Measurements from ENCODE around the gene NCOA1. TPM values are rescaled to one million over a fixed set of nuclear protein-coding genes. Genes with fewer than 3 reads are reported as not detected.
A peak's percentile ranks its signal among the peaks of the same experiment; 100 is the strongest.

NCOA1 gene
- total and polyA plus RNA-seq, 10 of the 15 experiments (the other 5 are each of a cell fraction or from before 2014, with no cell fraction given) = 1.8 to 35.6 (median 6.1) TPM

DNA sequence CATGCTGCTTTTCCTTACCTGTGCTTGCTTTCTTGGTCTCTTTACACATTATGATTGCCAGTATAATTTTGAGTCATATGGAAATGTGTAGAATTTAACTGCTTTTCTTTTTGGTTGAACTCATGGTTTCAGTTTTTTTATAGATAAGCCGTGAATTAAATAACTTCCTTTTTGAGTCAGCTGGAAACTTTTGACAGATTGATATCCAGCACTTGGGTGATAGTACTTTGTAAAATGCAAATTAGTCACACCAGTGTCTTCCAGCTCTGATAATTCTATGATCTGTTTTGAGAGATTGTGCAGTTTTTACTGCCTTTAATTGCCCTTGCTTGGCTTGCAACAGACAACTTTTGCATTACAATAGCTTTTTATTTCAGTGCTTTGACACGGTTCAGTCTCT, 86.4 kb downstream of the NCOA1 start (continued):
- TF ChIP-seq SUZ12 (IDR thresholded peaks at IDR 0.05; ENCODE audit: unreplicated experiment) = no peak
- no peak for TF ChIP-seq SIN3A (IDR thresholded peaks at IDR 0.05; ENCODE audit: low read depth, low read length)
- no peak for TF ChIP-seq RAD21 (IDR thresholded peaks at IDR 0.05; ENCODE audit: insufficient read depth, low read depth, low read length)
- TF ChIP-seq, protein P1, sequence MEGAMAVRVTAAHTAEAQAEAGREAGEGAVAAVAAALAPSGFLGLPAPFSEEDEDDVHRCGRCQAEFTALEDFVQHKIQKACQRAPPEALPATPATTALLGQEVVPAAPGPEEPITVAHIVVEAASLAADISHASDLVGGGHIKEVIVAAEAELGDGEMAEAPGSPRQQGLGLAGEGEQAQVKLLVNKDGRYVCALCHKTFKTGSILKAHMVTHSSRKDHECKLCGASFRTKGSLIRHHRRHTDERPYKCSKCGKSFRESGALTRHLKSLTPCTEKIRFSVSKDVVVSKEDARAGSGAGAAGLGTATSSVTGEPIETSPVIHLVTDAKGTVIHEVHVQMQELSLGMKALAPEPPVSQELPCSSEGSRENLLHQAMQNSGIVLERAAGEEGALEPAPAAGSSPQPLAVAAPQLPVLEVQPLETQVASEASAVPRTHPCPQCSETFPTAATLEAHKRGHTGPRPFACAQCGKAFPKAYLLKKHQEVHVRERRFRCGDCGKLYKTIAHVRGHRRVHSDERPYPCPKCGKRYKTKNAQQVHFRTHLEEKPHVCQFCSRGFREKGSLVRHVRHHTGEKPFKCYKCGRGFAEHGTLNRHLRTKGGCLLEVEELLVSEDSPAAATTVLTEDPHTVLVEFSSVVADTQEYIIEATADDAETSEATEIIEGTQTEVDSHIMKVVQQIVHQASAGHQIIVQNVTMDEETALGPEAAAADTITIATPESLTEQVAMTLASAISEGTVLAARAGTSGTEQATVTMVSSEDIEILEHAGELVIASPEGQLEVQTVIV (IDR thresholded peaks at IDR 0.05; ENCODE audit: borderline replicate concordance, partially characterized antibody) = no peak
- no peak for TF ChIP-seq ZZZ3 (IDR thresholded peaks at IDR 0.05; ENCODE audit: control insufficient read depth, insufficient read length, low read depth)
- peak; percentile 89 for TF ChIP-seq ZNF24 (IDR thresholded peaks at IDR 0.05)
- TF ChIP-seq, protein P2, sequence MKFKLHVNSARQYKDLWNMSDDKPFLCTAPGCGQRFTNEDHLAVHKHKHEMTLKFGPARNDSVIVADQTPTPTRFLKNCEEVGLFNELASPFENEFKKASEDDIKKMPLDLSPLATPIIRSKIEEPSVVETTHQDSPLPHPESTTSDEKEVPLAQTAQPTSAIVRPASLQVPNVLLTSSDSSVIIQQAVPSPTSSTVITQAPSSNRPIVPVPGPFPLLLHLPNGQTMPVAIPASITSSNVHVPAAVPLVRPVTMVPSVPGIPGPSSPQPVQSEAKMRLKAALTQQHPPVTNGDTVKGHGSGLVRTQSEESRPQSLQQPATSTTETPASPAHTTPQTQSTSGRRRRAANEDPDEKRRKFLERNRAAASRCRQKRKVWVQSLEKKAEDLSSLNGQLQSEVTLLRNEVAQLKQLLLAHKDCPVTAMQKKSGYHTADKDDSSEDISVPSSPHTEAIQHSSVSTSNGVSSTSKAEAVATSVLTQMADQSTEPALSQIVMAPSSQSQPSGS (IDR thresholded peaks at IDR 0.05; ENCODE audit: low read length) = peak; percentile 93
- no peak for TF ChIP-seq NFXL1 (IDR thresholded peaks at IDR 0.05; ENCODE audit: borderline replicate concordance)
- no peak for TF ChIP-seq CHD4 (IDR thresholded peaks at IDR 0.05)
- TF ChIP-seq, protein P3, sequence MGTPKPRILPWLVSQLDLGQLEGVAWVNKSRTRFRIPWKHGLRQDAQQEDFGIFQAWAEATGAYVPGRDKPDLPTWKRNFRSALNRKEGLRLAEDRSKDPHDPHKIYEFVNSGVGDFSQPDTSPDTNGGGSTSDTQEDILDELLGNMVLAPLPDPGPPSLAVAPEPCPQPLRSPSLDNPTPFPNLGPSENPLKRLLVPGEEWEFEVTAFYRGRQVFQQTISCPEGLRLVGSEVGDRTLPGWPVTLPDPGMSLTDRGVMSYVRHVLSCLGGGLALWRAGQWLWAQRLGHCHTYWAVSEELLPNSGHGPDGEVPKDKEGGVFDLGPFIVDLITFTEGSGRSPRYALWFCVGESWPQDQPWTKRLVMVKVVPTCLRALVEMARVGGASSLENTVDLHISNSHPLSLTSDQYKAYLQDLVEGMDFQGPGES (IDR thresholded peaks at IDR 0.05) = no peak
- no peak for TF ChIP-seq KLF5 (IDR thresholded peaks at IDR 0.05; ENCODE audit: partially characterized antibody)
- peak; percentile 47; the same call in 1 of the 2 replicates for TF ChIP-seq MYB (IDR thresholded peaks at IDR 0.05; ENCODE audit: borderline replicate concordance, low read depth, low read length)
- TF ChIP-seq GABPA (IDR thresholded peaks at IDR 0.05; ENCODE audit: low read depth) = peak; percentile 59
- TF ChIP-seq NFIC (IDR thresholded peaks at IDR 0.05; ENCODE audit: low read depth, low read length) = peak; percentile 97
- no peak for TF ChIP-seq HCFC1 (IDR thresholded peaks at IDR 0.05; ENCODE audit: low read length)
- no peak for TF ChIP-seq SP1 (IDR thresholded peaks at IDR 0.05; ENCODE audit: low read depth, low read length)
- TF ChIP-seq MEF2B (IDR thresholded peaks at IDR 0.05; ENCODE audit: partially characterized antibody, poor library complexity, severe bottlenecking) = peak; percentile 81
- TF ChIP-seq YY1 (IDR thresholded peaks at IDR 0.05; ENCODE audit: low read depth, low read length) = no peak
- TF ChIP-seq, protein P4, sequence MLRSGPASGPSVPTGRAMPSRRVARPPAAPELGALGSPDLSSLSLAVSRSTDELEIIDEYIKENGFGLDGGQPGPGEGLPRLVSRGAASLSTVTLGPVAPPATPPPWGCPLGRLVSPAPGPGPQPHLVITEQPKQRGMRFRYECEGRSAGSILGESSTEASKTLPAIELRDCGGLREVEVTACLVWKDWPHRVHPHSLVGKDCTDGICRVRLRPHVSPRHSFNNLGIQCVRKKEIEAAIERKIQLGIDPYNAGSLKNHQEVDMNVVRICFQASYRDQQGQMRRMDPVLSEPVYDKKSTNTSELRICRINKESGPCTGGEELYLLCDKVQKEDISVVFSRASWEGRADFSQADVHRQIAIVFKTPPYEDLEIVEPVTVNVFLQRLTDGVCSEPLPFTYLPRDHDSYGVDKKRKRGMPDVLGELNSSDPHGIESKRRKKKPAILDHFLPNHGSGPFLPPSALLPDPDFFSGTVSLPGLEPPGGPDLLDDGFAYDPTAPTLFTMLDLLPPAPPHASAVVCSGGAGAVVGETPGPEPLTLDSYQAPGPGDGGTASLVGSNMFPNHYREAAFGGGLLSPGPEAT (IDR thresholded peaks at IDR 0.05; ENCODE audit: low read depth) = peak; percentile 89
- TF ChIP-seq ZSCAN29 (IDR thresholded peaks at IDR 0.05) = no peak
- peak; percentile 92 for TF ChIP-seq RUNX3 (IDR thresholded peaks at IDR 0.05; ENCODE audit: low read length)
- no peak for TF ChIP-seq SREBF2 (IDR thresholded peaks at IDR 0.05; ENCODE audit: low read length)
- 0 out of 2 replicates have a peak, but pooled peaks have one; percentile 23 for TF ChIP-seq RAD51 (IDR thresholded peaks at IDR 0.05)
- TF ChIP-seq TCF3 (IDR thresholded peaks at IDR 0.05; ENCODE audit: borderline replicate concordance, insufficient read depth, low read depth, low read length) = no peak
- no peak for TF ChIP-seq CHD1 (IDR thresholded peaks at IDR 0.05; ENCODE audit: low read depth, low read length)
- peak; percentile 86; the same call in 1 of the 2 replicates for TF ChIP-seq BMI1 (IDR thresholded peaks at IDR 0.05; ENCODE audit: borderline replicate concordance)
- TF ChIP-seq TARDBP (IDR thresholded peaks at IDR 0.05; ENCODE audit: borderline replicate concordance) = no peak
- TF ChIP-seq STAT1 (conservative IDR thresholded peaks at IDR 0.05) = no peak

Measured in GM12878 (cell line).